ENCODE data around the gene CDAN1.

GRCh38 chr15:42742149-42742548 lies 5.2 kb upstream of the CDAN1 start:
- TF ChIP-seq EZH2 (IDR thresholded peaks at IDR 0.05; ENCODE audit: low read length, missing control alignments) (no peak), CTCF (conservative IDR thresholded peaks at IDR 0.05 in 1 of 2, IDR thresholded peaks at IDR 0.05 in 1 of 2; ENCODE audit: low read depth in 1 of 2, low read length in 2 of 2) (no peak)
